ENCODE measurements around the gene SCAMP5. TPM values are rescaled to one million over a fixed set of nuclear protein-coding genes. Genes with fewer than 3 reads are reported as not detected.

SCAMP5 gene
- total and polyA plus RNA-seq, 2 of the 13 experiments (the other 11 are each of a cell fraction or from before 2014, with no cell fraction given): 34.3 to 49.0 TPM

DNA sequence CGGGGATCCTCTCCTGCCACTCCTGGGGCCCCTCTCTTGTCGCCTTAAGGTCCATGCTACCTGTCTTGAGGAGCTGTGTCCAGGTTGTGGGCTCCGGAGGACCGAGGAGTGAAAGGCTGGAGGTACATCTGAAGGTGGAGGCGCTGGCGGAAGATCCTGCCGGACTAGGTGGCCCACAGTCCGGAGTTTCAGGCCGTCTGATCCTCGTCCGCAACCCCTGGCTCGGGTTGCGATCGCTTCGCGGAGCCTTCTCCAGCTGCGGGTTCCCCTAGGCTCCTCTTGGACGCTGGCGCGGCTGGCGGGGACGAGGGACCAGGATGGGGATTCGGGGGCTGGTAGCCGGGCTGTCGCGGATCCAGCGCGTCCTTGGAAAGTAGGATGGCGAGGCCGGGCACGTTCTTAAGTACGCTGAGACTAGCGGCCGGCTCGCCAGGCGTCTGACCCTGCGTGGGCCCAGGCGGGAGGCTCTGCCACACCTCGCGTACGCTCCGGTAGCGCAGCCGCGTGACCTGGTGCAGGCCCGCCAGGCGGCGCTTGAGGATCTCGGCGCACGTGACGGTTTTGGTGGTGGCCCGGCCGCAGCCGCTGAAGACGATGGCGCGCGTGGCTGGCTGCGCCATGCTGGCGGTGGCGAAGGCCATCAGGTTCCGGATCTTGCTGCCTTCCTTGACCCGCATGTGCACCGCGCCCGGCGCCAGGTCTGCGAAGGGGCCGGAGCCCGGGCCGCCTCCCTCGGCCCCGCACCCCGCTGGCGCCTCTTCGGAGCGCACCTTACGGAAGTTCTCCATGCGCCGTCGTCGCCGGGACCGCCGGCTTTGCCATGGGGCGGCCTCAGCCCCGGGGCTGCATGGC, 39.3 kb upstream of the SCAMP5 start:
- CTCF ChIA-PET (ENCODE audit: low intra/inter-chr PET ratio, low total read pairs): no interaction called here
- H2AFZ ChIP-seq (ENCODE audit: low read length): no peak overlapping the region
- FAIRE-seq (no peak), ATAC-seq (no peak), DNase-seq (ENCODE audit: low spot score) (no peak)
- in situ Hi-C loops (cut with HindIII; ENCODE audit: extremely low pct_ligation_motif_present, low pct_unique_long_range_greater_than_20kb) (loop anchor here (10.0 kb wide), 2 partner anchors 181 to 321 kb away; no protein-coding TSS in a partner anchor), intact Hi-C loops (cut with micrococcal nuclease; ENCODE audit: unreplicated experiment) (no loop called here)
- no peak overlapping the region for H3K27ac ChIP-seq (ENCODE audit: extremely low read length, insufficient read depth, low read length)
- TF ChIP-seq ZNF569 (CRISPR knock-in tag; IDR thresholded peaks at IDR 0.05; ENCODE audit: borderline replicate concordance): no peak
- TF ChIP-seq, protein P1, sequence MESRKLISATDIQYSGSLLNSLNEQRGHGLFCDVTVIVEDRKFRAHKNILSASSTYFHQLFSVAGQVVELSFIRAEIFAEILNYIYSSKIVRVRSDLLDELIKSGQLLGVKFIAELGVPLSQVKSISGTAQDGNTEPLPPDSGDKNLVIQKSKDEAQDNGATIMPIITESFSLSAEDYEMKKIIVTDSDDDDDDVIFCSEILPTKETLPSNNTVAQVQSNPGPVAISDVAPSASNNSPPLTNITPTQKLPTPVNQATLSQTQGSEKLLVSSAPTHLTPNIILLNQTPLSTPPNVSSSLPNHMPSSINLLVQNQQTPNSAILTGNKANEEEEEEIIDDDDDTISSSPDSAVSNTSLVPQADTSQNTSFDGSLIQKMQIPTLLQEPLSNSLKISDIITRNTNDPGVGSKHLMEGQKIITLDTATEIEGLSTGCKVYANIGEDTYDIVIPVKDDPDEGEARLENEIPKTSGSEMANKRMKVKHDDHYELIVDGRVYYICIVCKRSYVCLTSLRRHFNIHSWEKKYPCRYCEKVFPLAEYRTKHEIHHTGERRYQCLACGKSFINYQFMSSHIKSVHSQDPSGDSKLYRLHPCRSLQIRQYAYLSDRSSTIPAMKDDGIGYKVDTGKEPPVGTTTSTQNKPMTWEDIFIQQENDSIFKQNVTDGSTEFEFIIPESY (CRISPR knock-in tag; IDR thresholded peaks at IDR 0.05): peak; percentile 43
- TF ChIP-seq HOXA3 (CRISPR knock-in tag; IDR thresholded peaks at IDR 0.05): peak; percentile 41; the same call in 1 of the 2 replicates
- TF ChIP-seq, protein P2, sequence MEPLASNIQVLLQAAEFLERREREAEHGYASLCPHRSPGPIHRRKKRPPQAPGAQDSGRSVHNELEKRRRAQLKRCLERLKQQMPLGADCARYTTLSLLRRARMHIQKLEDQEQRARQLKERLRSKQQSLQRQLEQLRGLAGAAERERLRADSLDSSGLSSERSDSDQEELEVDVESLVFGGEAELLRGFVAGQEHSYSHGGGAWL (CRISPR knock-in tag; IDR thresholded peaks at IDR 0.05): 0 out of 2 replicates have a peak, but pooled peaks have one; percentile 9
- H3K4me3 ChIP-seq (replicated peaks in 1 of 3; ENCODE audit: insufficient read depth in 1 of 3, low read depth in 2 of 3, low read length in 3 of 3): peak overlapping the region in 2 of 3 experiments; percentile 11 to 78; a peak in 2 of 6 replicates
- H3K9me3 ChIP-seq (ENCODE audit: low read length): no peaks in the 10 kb centered on the region
- H3K9ac ChIP-seq (ENCODE audit: insufficient read depth, low read depth, low read length): no peak overlapping the region
- H4K20me1 ChIP-seq (ENCODE audit: insufficient read depth, low read length): no peaks in the 10 kb centered on the region
- peak overlapping the region; percentile 97 for H3K4me2 ChIP-seq (ENCODE audit: low read depth, low read length)
- 92% methylated on average over 33 of the region's 88 CpGs for WGBS (ENCODE audit: low lambda C conversion rate)
- H3K4me1 ChIP-seq (ENCODE audit: insufficient read depth, low read length): peaks cover 18% of the 10 kb centered on the region
- BruUV-seq (replicated peaks): no TSS peak
- peaks cover 2 to 53% of the 10 kb centered on the region in 2 experiments; a peak in 4 of 5 replicates for H3K27me3 ChIP-seq (ENCODE audit: control insufficient read depth in 1 of 2, insufficient read depth in 2 of 2, low read length in 2 of 2)
- H3K79me2 ChIP-seq (ENCODE audit: insufficient read depth, low read length): no peaks in the 10 kb centered on the region
- no peaks in the 10 kb centered on the region for H3K36me3 ChIP-seq (replicated peaks in 1 of 2; ENCODE audit: control insufficient read depth in 1 of 2, insufficient read depth in 2 of 2, low read length in 2 of 2)
- POLR2A ChIA-PET: no interaction called here

Measured in HepG2 (cell line).